ENCODE results near the gene C19orf53. TPM values are rescaled to one million over a fixed set of nuclear protein-coding genes. Genes with fewer than 3 reads are reported as not detected.

C19orf53 gene
- total RNA-seq, 1 donor from 2014 or later, result 95.6 TPM

DNA sequence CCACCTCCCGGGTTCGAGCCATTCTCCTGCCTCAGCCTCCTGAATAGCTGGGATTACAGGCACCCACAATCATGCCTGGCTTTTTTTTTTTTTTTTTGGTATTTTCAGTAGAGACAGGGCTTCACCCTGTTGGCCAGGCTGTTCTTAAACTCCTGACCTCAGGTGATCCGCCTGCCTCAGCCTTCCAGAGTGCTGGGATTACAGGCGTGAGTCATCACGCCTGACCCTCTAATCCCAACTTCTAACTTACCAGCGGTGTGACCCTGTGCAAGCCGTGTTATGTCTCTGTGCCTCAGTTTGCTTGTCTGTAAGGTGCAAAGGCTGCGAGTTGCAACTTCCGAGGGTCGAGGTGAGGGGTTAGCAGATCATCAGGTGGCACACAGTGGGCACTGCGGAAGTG, 38.3 kb downstream of the C19orf53 start:
- H3K27me3 ChIP-seq, result no peaks in the 10 kb centered on the region
- peaks cover 7% of the 10 kb centered on the region for H4K20me1 ChIP-seq (ENCODE audit: low read depth)
- H3K79me2 ChIP-seq (ENCODE audit: low read depth), result no peaks in the 10 kb centered on the region
- no peak overlapping the region for H3K9ac ChIP-seq
- Mint-ChIP-seq H3K36me3 (peaks cover 24% of the 10 kb centered on the region), H3K27me3 (ENCODE audit: insufficient read depth, low read depth) (peaks cover 5% of the 10 kb centered on the region), H3K27ac (no peak overlapping the region), H3K4me1 (peaks cover 3% of the 10 kb centered on the region), H3K4me3 (no peak overlapping the region), H3K9me3 (no peaks in the 10 kb centered on the region)
- DNase-seq (ENCODE audit: low spot score), result no peak
- peaks cover 16% of the 10 kb centered on the region for H3F3A ChIP-seq (ENCODE audit: low read depth)
- H3K27ac ChIP-seq, result no peak overlapping the region
- H3K4me1 ChIP-seq, result no peaks in the 10 kb centered on the region
- no peak overlapping the region for H3K4me2 ChIP-seq
- no peak overlapping the region for H3K4me3 ChIP-seq
- no peaks in the 10 kb centered on the region for H3K9me3 ChIP-seq (ENCODE audit: low read depth)
- no peaks in the 10 kb centered on the region for H3K36me3 ChIP-seq
- no peak overlapping the region for H2AFZ ChIP-seq (replicated peaks)
- TF ChIP-seq, protein P1, sequence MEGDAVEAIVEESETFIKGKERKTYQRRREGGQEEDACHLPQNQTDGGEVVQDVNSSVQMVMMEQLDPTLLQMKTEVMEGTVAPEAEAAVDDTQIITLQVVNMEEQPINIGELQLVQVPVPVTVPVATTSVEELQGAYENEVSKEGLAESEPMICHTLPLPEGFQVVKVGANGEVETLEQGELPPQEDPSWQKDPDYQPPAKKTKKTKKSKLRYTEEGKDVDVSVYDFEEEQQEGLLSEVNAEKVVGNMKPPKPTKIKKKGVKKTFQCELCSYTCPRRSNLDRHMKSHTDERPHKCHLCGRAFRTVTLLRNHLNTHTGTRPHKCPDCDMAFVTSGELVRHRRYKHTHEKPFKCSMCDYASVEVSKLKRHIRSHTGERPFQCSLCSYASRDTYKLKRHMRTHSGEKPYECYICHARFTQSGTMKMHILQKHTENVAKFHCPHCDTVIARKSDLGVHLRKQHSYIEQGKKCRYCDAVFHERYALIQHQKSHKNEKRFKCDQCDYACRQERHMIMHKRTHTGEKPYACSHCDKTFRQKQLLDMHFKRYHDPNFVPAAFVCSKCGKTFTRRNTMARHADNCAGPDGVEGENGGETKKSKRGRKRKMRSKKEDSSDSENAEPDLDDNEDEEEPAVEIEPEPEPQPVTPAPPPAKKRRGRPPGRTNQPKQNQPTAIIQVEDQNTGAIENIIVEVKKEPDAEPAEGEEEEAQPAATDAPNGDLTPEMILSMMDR (IDR thresholded peaks at IDR 0.05), result no peak
- TF ChIP-seq EZH2 (IDR thresholded peaks at IDR 0.05) (no peak), EZH2phosphoT487 (IDR thresholded peaks at IDR 0.05) (no peak)

DNA sequence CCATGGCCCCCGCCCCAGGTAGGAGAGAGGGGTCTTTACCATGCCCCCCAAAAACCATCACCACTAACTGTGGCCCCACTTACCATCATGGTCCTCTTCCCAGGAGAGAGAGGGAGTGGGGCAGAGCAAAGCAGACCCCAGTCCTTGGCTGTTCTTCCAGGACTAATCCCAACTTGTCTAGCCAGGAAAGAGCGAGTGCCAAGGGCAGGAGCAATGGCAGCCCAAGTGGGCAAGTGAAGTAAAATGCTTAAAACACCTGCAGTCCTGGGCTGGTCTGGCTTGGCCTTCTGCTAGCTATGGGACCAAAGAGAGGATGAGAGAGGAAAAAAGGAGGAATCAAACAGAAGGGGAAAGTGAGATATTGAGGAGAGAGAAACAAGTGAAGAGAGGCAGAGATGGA, 38.9 kb downstream of the C19orf53 start:
- no peaks in the 10 kb centered on the region for H3K9me3 ChIP-seq (ENCODE audit: low read depth)
- Mint-ChIP-seq H3K4me3 (no peak overlapping the region), H3K27ac (no peak overlapping the region), H3K36me3 (peaks cover 25% of the 10 kb centered on the region), H3K9me3 (no peaks in the 10 kb centered on the region), H3K4me1 (peaks cover 4% of the 10 kb centered on the region), H3K27me3 (ENCODE audit: insufficient read depth, low read depth) (peaks cover 5% of the 10 kb centered on the region)
- no peak overlapping the region for H2AFZ ChIP-seq (replicated peaks)
- no peaks in the 10 kb centered on the region for H3K27me3 ChIP-seq
- H4K20me1 ChIP-seq (ENCODE audit: low read depth), result peaks cover 9% of the 10 kb centered on the region
- no peak overlapping the region for H3K27ac ChIP-seq
- TF ChIP-seq, protein P1 (IDR thresholded peaks at IDR 0.05), result no peak
- no peak for TF ChIP-seq EZH2 (IDR thresholded peaks at IDR 0.05)
- no peak for TF ChIP-seq EZH2phosphoT487 (IDR thresholded peaks at IDR 0.05)
- no peak overlapping the region for H3K4me2 ChIP-seq
- peaks cover 19% of the 10 kb centered on the region for H3F3A ChIP-seq (ENCODE audit: low read depth)
- no peaks in the 10 kb centered on the region for H3K79me2 ChIP-seq (ENCODE audit: low read depth)
- H3K36me3 ChIP-seq, result no peaks in the 10 kb centered on the region
- no peak for DNase-seq (ENCODE audit: low spot score)
- H3K9ac ChIP-seq, result no peak overlapping the region
- no peak overlapping the region for H3K4me3 ChIP-seq
- no peaks in the 10 kb centered on the region for H3K4me1 ChIP-seq

DNA sequence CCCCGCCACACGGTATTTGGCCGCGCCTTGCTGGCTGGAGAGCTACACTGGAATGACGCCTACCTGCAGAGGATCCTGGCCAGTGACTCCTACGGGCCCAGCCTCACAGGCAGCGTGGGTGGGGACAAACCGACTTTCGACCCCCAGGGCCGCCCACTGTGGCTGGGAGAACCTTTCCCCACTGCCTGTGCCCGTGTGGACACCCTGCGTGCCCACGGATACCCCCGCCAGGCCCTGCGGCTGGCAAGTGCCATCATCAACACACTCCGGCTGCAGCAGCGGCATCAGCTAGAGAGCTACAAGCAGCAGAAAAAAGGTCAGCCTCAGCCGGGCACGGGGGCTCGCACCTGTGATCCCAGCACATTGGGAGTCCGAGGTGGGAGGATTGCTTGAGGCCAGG, 40.3 kb downstream of the C19orf53 start:
- Mint-ChIP-seq H3K27me3 (ENCODE audit: insufficient read depth, low read depth) (peaks cover 8% of the 10 kb centered on the region), H3K27ac (no peak overlapping the region), H3K36me3 (peaks cover 25% of the 10 kb centered on the region), H3K9me3 (no peaks in the 10 kb centered on the region), H3K4me3 (no peak overlapping the region), H3K4me1 (peaks cover 7% of the 10 kb centered on the region)
- Histone ChIP-seq H3K9ac (no peak overlapping the region), H3K4me2 (no peak overlapping the region), H3F3A (ENCODE audit: low read depth) (peaks cover 24% of the 10 kb centered on the region), H3K4me1 (no peaks in the 10 kb centered on the region), H3K9me3 (ENCODE audit: low read depth) (no peaks in the 10 kb centered on the region), H4K20me1 (ENCODE audit: low read depth) (peaks cover 18% of the 10 kb centered on the region), H3K27ac (no peak overlapping the region), H3K4me3 (no peak overlapping the region), H3K27me3 (no peaks in the 10 kb centered on the region), H3K36me3 (no peaks in the 10 kb centered on the region), H3K79me2 (ENCODE audit: low read depth) (no peaks in the 10 kb centered on the region), H2AFZ (replicated peaks) (no peak overlapping the region)
- no peak for TF ChIP-seq EZH2phosphoT487 (IDR thresholded peaks at IDR 0.05)
- no peak for TF ChIP-seq EZH2 (IDR thresholded peaks at IDR 0.05)
- TF ChIP-seq, protein P1 (IDR thresholded peaks at IDR 0.05), result no peak
- DNase-seq (ENCODE audit: low spot score), result no peak
